Raji (cell line): ENCODE results near the gene TMEM101.

Experiments
- POLR2A ChIP-seq: IDR thresholded peaks from 2 replicates; pipeline ENCODE4 v1.6.1; 2011; ENCODE audit warnings: low read depth, low read length, control low read depth; ENCODE audit not compliant: insufficient read depth

TMEM101 gene

DNA sequence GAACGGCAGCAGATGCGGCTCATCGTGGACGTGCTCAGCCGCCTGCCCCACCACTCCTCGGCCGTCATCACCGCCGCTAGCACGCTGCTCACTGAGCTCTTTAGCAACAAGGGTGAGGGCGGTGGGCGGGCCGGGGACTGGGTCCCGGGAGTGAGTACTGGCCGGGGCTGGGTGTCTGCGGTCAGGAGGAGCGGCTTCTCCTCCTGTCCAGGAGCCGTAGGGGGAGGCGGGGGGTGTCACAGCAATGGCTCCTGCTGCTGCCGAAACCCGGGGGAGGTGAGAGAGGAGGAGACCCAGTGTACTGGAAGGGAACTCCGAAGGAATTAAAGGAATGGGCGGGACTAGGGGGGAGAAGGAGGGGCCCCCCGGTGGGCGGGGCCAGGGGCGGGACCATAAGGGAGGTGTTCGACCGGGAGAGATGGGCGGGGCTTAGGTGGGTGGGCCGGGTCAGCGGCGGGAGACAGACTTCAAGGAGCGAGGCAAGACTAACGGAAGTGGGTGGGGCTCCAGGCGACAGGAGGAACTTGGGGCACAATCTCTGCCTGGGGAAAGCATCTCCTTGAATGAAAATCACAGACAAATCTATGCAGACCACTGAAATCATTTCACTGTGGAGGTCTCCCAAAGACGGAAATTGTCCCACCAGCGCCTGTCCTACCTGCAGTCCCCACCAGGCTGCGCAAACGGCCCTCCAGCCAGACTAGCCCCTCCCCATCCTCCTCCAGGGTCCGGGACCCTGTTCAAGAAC lies 8.0 kb downstream of the TMEM101 start:
- peak; percentile 39; the same call in 1 of the 2 replicates for TF ChIP-seq POLR2A

DNA sequence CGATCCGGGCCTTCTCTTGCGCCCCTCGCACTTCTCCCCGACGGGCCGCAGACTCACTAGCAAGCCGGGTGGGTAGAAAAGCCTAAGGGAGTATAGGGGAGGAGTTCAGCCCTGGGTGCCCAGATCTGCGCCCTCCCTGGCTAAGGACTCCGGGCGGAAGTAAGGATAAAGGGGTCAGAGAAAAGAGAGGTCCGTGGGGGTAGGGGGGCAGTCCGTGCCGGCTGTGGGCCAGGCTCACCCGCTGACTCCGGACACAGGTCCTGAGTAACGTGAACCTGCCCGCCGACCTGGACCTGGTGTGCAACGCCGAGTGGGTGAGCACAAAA lies 8.5 kb downstream of the TMEM101 start:
- TF ChIP-seq POLR2A = no peak

DNA sequence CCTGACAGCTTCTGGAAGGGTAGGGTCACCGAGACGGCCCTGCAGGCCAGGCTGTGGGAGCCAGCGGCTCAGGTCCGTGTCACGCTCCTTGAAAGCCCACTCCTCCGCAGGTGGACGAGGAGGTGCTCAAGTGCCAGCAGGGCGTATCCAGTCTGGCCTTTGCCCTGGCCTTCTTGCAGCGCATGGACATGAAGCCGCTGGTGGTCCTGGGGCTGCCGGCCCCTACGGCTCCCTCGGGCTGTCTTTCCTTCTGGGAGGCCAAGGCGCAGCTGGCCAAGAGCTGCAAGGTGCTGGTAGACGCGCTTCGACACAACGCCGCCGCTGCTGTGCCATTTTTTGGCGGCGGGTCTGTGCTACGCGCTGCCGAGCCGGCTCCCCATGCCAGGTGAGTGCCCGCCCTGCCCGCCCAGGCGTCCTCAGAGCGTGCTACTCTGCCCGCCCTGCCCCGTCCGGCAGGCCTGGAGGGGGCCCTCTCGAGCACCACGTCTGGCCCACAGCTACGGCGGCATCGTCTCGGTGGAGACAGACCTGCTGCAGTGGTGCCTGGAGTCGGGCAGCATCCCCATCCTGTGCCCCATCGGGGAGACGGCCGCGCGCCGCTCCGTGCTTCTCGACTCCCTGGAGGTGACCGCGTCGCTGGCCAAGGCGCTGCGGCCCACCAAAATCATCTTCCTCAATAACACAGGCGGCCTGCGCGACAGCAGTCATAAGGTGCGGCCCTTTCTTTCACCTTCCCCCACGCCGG lies 9.1 kb downstream of the TMEM101 start:
- TF ChIP-seq POLR2A = no peak

DNA sequence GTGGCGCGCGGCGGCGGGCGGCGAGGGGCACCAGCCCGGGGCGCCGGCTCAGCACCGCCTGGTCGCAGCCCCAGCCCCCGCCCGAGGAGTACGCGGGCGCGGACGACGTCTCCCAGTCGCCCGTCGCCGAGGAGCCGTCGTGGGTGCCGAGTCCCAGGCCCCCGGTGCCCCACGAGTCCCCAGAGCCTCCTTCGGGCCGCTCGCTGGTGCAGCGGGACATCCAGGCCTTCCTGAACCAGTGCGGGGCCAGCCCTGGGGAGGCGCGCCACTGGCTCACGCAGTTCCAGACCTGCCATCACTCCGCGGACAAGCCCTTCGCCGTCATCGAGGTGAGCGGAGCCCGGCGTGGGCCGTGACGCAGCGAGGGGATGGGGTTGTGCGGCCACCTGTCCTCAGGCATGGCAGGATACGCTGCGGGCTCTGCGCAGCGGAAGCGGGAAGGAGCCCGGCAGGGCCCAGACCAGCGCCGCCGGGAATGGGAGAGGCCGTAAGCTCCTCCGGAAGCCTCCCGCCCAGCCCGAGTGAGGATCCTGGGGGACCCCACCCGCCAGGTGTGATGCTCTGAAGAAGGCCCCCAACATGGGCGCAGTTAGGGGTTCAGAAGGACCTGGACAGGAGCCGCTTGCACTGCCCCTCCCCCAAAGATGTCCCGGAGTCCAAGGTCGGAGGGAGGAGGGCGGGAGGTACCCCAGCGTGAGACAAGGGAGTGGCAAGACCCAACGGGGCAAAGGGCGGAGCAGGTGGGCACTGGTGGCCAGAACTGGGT lies 9.8 kb downstream of the TMEM101 start:
- no peak for TF ChIP-seq POLR2A

DNA sequence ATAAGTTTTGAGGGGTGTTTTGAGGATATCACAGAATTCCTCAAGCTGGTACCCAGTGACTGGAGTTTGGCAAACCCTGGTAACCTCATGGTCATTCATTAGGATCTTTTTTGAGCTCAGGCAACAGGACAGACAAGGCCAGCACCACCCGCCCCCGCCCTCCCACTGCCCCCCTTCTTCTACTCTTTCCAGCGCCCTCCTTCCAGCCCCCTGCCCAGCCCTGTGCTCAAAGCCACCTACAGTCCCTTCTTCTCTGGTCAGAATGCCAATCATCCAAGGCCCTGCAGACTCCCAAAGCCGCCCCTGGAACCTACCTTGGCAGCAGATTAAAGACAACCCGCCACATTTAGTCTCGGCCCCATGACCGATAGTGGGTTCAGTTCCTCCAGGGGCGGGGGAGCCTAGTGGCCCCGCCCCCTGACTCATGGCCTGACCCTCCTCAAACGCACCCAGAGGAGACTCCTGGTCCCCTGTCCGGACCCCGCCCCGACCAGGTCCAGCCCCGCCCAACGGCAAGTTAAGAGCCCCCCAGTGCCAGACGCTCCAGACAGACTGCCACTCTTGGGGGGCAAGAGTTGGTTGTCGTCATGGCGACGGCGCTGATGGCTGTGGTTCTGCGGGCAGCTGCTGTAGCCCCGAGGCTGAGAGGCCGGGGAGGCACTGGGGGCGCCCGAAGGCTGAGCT lies 10.5 kb downstream of the TMEM101 start, which contains the start of gene NAGS:
Gene NAGS (plus strand): TSS at position 546 of the 684 bp plus-strand sequence. CDS start 42 bp downstream, at position 588.
- TF ChIP-seq POLR2A = no peak

DNA sequence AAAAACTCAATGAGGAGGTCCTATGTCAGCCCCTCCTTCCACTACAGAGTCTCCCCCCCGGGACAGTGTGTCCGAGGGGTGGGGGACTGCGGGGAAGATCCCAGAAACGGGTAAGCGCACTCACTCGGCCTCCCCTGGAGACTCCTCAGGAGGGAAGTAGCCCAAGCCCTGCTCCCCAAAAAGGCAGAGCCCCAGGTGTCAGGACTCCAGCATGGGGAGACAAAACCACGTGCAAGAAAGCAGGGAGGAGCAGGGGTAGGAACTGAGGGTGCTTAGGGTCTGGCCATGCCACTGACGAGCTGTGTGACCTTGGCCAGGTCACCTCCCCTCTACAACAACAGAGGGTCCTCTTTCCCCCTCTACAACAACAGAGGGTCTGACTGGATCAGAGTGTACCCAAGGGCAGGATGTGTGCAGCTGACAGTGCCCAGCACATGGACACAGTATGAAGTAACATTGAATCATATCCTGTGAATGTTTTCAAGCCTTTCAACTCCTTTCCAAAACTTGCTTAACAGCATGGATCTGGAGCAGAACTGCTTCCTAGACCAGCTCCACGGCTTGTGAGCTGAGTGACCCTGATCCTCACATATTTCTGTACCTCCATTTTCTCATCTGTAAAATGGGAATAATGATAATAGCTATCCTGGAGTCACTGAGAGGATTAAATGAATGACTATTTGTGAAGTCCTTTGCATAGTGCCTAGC lies 12.5 kb downstream of the TMEM101 start:
- TF ChIP-seq POLR2A = no peak

DNA sequence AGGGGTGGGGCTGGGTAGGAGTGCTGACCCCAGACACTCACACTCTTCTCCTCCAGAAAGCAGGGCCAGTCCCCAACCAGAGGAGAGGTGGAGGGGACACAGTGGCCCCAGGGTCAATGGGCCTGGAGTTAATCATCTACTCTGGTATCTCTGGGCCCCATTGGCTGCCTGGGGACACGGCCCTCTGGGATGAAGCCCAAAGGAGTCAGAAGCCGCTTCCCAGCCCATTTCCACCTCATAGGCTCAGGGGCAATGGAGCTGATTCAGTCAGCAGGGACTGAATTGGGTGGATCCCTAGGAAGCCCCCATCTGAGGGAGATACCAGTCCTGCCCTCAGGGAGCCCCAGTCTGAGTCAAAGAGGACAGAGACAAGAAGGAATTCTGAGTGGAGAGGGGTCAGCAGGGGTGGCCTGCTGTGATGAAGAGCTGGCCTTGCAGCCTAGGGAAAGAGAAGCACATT lies 13.3 kb downstream of the TMEM101 start:
- no peak for TF ChIP-seq POLR2A

DNA sequence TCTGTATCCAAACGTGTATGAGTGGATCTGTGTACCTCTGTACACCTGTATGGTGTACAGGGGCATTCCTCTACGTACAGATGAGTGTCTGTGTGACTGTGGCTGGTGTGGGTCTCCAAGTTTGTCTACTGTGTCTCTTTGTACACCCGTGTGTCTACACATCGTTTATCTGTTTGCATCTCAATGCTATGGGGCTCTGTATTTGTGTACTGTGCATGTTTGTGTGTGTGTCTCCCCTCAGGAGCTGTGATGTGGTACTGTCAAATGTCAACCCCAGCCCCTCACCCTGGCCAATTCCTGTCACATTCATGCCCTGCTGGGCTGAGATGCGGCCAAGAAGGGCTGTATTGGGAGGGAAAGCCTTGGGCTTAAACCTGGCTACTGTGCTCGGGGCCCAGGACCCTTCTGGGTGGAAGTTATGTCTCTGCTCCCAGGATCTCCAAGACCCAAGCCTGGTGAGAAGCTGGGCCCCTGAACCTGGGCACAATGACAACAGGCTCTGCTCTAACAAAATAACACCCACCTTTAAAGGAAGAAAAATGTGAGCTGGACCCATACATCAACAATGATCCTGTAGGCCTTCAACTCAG lies 13.8 kb downstream of the TMEM101 start:
- no peak for TF ChIP-seq POLR2A

DNA sequence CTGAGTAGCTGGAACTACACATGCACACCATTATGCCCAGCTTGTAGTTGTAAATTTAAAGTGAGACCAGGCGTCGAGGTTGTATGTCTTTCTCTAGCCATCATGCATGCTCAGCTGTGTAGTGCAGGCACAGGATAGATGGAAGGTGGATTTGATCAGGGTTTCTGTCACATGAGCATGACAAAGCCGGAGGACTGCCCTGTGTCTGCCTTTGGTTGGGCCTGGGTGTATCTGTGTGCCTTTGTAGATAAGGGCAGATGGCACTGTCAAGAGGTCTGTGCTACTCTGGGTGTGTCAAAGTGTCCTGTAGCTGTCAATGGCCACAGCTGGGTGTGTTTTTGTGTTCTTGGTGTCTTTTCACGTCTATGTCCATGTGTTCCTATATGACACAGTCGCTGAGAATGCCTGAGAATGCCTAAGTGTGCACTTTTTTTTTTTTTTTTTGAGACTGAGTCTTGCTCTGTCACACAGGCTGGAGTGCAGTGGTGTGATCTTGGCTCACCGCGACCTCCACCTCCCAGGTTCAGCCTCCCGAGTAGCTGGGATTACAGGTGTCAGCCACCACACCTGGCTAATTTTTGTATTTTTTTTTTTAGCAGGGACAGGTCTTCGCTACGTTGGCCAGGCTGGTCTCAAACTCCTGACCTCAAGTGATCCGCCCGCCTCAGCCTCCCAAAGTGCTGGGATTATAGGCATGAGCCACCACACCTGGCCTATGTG lies 14.5 kb downstream of the TMEM101 start:
- TF ChIP-seq POLR2A = no peak

DNA sequence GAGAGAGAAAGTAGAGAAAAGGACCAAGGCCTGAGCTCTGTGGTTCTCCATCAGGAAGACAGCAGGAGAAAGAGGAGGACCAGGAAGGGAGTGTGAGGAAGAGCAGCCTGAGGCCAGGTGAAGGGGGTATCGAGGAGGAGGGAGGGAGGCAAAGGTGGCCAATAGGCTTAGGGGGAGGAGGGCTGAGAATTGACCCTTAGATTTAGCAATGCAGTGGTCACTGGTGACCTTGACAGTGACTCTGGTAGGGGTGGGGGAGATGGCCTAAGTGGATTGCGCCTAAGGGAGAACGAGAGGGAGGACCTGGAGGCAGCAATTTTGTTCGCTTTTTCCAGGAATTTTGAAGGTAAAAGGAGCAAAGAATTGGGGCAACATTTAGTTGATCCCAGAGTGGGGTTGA lies 15.7 kb downstream of the TMEM101 start:
- TF ChIP-seq POLR2A = no peak

DNA sequence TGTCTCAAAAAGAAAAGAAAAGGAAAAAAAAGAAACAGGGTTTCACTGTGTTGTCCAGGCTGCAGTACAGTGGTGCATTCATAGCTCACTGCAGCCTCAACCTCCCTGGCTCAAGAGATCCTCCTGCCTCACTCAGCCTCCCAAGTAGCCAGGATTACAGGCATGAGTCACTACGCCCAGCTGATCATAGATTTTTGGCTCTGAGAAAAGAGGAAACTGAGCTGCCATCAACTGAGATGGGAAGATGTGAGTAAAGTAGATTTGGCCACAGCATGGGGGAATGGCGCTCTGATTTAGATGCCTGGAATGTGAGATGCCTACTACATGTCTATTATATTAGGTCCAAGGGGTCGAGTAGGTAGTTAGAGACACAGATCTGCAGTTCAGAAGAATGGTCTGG lies 16.2 kb downstream of the TMEM101 start:
- no peak for TF ChIP-seq POLR2A

DNA sequence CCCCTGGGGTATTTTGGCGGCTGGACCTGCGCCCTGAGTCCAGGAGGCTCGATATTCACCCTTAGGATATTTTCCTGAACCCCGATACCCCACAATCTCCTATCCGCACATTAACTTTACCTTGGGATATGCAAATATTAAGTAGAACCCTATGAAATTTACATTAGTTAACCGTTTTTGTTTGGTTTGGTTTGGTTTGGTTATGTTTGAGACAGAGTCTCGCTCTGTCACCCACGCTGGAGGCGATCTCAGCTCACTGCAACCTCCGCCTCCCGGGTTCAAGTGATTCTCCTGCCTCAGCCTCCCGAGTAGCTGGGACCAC lies 19.7 kb downstream of the TMEM101 start:
- no peak for TF ChIP-seq POLR2A

DNA sequence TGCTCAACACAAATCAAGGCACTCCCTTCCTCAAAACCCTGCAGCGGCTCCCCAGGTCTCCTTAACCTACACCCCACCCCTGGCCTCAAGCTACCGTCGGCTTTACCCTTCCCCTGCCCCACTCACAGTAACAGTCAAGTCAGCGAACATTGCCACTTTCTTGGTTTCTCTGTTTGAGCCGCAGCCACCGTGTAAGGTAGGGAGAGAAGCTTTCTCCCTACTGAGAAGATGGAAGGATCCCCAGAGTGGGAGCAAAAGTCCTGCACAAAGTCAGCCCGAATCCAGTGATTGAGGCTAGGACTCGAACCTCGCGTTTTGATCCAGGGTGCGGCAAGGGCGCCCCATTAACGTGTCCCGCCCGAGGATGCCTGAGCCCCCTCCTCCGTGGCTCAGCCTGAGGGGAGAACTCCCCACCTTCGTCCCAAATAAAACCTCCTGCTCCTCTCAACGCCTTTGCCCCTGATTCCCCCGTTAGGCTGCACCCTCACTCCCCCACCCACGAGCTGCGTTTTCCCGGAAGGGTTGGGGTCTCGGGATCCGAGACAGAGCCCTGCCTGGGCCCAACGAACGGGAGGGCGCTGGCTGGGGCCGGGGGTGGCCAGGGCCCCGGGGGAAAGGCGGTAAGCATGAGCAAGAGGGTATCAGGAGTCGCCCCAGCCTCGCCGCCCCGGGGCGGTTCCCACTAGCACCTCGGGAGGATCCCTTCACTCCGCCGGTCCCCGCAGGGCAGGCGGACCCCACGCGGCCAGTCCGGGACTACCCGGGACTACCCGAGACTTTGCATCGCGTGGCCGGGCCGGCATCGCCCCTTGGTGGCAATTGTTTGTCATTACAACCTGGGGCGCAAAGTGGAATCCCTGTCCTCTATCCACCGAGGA lies 20.3 kb downstream of the TMEM101 start:
- no peak for TF ChIP-seq POLR2A
